Mucosa of descending colon (tissue), 3 donors: ENCODE data around the gene TMEM145. TPM values are rescaled to one million over a fixed set of nuclear protein-coding genes. Genes with fewer than 3 reads are reported as not detected.

ENCODE experiments used
- ATAC-seq: fragments of 200-7000 bp; cut with Tn5 transposase; one replicate; pipeline ENCODE4 v1.9.1; 2020; ENCODE audit warnings: mild to moderate bottlenecking, moderate library complexity
- DNase-seq, 3 donors: peaks; one replicate each; pipeline ENCODE4 v3.0.0-alpha.2; 2020
- H3K36me3 ChIP-seq: fragments of 200-600 bp; one replicate; pipeline ENCODE4 v1.8.0; 2021; ENCODE audit warnings: low read depth, mild to moderate bottlenecking
- H3K4me1 ChIP-seq: fragments of 200-600 bp; one replicate; pipeline ENCODE4 v1.8.0; 2021; ENCODE audit warnings: low read depth, mild to moderate bottlenecking
- H3K4me3 ChIP-seq: fragments of 200-600 bp; one replicate; pipeline ENCODE4 v1.8.0; 2021; ENCODE audit warnings: mild to moderate bottlenecking
- H3K9me3 ChIP-seq: fragments of 200-600 bp; one replicate; pipeline ENCODE4 v1.8.0; 2021; ENCODE audit warnings: mild to moderate bottlenecking
- intact Hi-C, 2 donors: fragments of 100-400 bp; cut with DNase I in 1 of 2; cut with micrococcal nuclease in 1 of 2; formaldehyde crosslinking; loops; one replicate each; pipeline versions ENCODE4 v1.11.0 to v1.11.1; 2022; cut with DNase I, micrococcal nuclease
- total RNA-seq, 3 donors: library from RNA; stranded (reverse); fragmentation: NEBNext Ultra II Directional in 2 of 3; extraction: Animal tissue kit (Norgen Biotek cat#: 25700) in 2 of 3; gene quantifications; one replicate each; pipeline versions ENCODE4 v1.2.1 to v1.2.4, GENCODE V29; 2021 to 2023
- TF ChIP-seq, protein P1 (sequence below): fragments of 200-600 bp; IDR thresholded peaks from one replicate; pipeline ENCODE4 v1.8.0; 2022; ENCODE audit warnings: antibody characterized with exemption, mild to moderate bottlenecking
- donor health status: DM: no; HTN: no; CAD: no; lungs with moderate emphysema.
- donor health status: DM: no; HTN: no; CAD: no.
- donor health status: DM: no; HTN: yes; CAD: no.

Gene TMEM145
- total RNA-seq, 3 donors from 2014 or later, result 0.17 to 0.63 TPM; not detected in 1

DNA sequence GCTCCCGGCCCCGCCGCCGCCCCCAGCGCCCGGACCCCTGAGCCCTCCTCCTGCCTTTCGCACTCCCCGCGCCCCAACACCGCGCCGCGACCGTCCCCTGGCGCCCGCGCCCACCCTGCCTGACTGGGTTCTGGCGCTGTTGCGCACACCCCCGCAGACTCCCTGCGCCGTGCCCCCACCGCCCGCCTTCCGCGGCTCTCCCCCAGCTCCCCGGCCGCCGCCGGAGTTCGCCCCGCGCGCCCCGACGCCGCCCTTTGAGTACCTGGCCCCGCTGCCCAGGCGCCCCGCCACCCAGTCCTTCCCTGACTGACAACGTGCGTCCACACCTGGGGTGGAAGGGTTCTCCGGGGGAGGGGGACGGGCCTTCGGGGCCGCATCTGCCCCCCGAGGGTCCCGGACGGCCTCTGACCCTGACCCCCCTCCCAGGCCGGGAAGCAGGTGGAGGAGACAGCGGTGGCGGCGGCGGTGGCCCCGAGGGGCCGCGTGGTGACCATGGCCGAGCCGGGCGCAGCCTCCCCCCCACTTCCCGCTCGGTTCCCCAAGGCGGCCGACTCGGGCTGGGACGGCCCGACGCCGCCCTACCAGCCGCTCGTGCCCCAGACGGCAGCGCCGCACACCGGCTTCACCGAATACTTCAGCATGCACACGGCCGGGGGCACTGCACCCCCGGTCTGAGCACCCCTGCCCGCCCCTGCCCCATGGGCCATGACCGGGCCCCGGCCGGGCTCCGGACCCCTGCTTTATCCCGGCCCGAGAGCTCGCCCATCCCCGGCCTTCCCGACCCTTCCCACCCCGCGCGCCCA is 10.9 kb downstream of the TMEM145 start:
- peak in 2 of 3 donors; percentile 19 to 48 for DNase-seq
- intact Hi-C loops, result no loop called here
- no peaks in the 10 kb centered on the region for H3K36me3 ChIP-seq
- no peak overlapping the region for H3K4me3 ChIP-seq
- peaks cover 22% of the 10 kb centered on the region for H3K4me1 ChIP-seq
- no peaks in the 10 kb centered on the region for H3K9me3 ChIP-seq
- ATAC-seq, result no peak
- TF ChIP-seq, protein P1, sequence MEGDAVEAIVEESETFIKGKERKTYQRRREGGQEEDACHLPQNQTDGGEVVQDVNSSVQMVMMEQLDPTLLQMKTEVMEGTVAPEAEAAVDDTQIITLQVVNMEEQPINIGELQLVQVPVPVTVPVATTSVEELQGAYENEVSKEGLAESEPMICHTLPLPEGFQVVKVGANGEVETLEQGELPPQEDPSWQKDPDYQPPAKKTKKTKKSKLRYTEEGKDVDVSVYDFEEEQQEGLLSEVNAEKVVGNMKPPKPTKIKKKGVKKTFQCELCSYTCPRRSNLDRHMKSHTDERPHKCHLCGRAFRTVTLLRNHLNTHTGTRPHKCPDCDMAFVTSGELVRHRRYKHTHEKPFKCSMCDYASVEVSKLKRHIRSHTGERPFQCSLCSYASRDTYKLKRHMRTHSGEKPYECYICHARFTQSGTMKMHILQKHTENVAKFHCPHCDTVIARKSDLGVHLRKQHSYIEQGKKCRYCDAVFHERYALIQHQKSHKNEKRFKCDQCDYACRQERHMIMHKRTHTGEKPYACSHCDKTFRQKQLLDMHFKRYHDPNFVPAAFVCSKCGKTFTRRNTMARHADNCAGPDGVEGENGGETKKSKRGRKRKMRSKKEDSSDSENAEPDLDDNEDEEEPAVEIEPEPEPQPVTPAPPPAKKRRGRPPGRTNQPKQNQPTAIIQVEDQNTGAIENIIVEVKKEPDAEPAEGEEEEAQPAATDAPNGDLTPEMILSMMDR, result no peak

DNA sequence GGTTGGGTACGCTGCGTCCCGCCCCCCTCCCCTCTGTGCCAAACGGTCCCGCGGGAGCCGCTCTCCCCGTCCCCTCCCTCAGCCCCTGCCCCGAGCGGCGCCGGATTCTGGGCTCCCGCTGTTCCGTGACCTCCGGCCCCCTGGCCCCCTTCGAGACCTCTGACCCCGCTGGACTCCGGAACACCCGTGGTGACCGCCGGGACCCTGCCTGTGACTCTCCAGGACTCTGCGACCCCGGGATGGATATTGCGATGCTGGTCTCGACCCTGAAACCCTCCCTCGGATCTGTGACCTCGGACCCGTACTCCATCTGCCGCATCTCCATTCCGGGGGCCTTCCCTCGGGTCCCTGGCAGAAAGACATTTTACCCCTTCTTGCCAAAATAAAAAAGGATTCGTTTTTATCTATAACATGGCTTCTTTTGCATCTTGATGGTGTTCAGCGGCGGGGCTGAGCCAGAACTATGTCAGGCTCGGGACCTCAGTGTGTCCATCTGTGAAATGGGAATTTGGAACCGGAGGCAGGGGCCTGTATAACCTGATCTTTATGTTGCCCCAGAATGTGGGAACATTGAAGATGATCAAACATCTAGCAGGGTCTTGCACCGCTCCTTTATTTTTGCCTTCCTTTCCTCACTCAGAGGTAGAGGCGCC is 11.7 kb downstream of the TMEM145 start:
- DNase-seq (peak in 2 of 3 donors; percentile 49 to 65), ATAC-seq (no peak)
- Histone ChIP-seq H3K36me3 (no peaks in the 10 kb centered on the region), H3K9me3 (no peaks in the 10 kb centered on the region), H3K4me1 (peaks cover 22% of the 10 kb centered on the region), H3K4me3 (no peak overlapping the region)
- TF ChIP-seq, protein P1, result no peak
- intact Hi-C loops, result no loop called here

DNA sequence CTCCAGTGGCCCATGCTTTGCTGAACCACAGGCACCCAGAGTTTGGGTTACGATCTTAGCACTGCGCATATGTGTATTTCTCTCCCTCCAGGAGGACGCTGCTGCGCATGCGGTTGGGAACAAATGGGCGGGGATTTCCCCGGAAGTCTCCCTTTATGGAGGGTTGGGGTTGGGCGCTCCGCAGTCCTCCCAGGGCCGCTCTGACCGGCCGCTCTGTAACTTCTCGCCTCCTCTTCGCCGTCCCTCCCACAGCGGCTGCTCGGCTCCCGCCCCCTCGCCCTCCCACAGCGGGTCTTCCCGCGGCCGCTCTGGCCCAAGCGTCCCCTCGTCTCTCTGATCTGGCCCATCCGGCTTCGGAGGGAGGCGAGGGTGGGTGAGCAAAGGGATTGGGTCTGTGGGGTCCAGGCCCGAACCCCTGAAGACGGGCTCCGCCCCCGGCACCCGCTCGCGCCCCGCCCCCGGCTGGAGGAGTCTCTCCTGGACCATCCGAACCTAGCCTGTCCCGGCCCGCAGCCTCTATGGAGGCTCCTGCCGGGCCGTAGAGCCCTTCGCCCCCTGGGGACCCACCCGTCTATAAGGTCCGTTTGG is 12.3 kb downstream of the TMEM145 start, which contains the start of gene MEGF8:
Gene MEGF8, plus strand, starts transcription at position 328 of the 588 bp plus-strand sequence. CDS start 609 bp downstream, outside the sequence.
- ATAC-seq, result peak; percentile 97
- peaks cover 22% of the 10 kb centered on the region for H3K4me1 ChIP-seq
- intact Hi-C loops, result no loop called here

DNA sequence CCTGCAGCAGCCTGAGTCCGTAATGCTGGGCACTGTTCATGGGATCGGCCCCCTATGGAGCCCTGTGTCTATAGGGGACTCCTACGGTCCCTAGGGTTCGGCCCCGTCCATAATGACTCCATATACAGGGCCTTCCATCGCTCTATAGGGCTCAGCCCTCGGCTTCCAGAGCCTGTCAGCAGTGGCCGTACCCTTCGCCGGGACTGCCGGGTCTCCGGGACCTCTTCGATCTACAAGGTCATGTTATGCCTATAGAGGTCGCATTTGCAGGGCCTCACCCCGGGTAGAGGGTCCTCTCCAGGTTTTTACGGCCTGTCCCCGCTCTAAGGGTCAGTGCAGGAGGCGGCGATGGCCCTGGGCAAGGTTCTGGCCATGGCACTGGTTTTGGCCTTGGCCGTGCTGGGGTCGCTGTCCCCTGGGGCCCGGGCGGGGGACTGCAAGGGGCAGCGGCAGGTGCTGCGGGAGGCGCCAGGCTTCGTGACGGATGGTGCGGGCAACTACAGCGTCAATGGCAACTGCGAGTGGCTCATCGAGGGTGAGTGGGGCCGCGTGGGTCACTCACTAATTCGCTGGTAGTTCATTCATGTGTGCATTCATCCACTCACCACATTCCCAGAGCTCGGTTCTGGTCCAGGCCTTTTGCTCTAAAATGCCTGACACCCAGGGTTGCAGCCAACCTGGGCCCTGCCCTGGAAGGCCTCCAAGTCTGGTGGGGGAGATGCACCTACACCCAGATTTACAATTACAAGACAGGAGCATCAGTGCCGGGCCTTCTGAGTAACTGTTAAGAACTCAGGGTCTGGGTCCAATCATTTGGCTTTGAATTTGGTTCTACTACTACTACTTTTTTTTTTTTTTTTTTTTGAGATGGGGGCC is 13.0 kb downstream of the TMEM145 start:
- no peaks in the 10 kb centered on the region for H3K36me3 ChIP-seq
- H3K4me1 ChIP-seq, result peaks cover 22% of the 10 kb centered on the region
- peak; percentile 44 for ATAC-seq
- H3K9me3 ChIP-seq, result no peaks in the 10 kb centered on the region
- TF ChIP-seq, protein P1, result no peak
- peak; percentile 44 to 69 (median 62) for DNase-seq
- peak overlapping the region; percentile 56 for H3K4me3 ChIP-seq
- intact Hi-C loops, result no loop called here

More for the DNA sequence above, 12.3 kb downstream of the TMEM145 start, which contains the start of gene MEGF8:
- H3K36me3 ChIP-seq, result no peaks in the 10 kb centered on the region
- H3K4me3 ChIP-seq, result peak within 1 kb of the TSS; percentile 56
- peak; percentile 98 to 99 (median 99) for DNase-seq
- no peaks in the 10 kb centered on the region for H3K9me3 ChIP-seq
- TF ChIP-seq, protein P1, result peak; percentile 85

DNA sequence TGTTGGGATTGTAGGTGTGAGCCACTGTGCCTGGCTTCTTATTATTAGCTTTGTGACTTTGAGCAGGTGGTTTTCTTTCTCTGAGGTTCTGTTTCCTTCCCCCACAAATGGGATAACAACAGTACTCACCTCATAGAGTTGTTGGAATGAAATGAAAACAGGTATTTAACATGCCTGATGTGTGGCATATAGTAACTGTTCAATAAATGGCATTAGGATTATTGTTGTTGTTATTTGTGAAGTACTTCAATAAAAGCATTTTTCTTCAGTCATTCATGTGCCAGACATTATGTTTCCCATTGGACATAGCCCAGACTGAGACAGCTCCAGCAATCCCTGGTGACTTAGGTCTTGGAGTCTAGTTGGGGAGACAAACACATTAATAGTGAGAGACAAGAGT is 13.9 kb downstream of the TMEM145 start:
- no peak for ATAC-seq
- TF ChIP-seq, protein P1, result no peak
- no peaks in the 10 kb centered on the region for H3K36me3 ChIP-seq
- no peak overlapping the region for H3K4me3 ChIP-seq
- H3K4me1 ChIP-seq, result peaks cover 22% of the 10 kb centered on the region
- no peak for DNase-seq
- intact Hi-C loops, result no loop called here
- H3K9me3 ChIP-seq, result no peaks in the 10 kb centered on the region
